Anterior cingulate cortex (tissue), 58 donors: ENCODE measurements around the gene CDH4.
A peak's percentile ranks its signal among the peaks of the same experiment; 100 is the strongest.

Experiments used
- DNase-seq, 58 donors: peaks; one replicate each; lab custom pipeline; 2025; lab: John Stamatoyannopoulos, UW

CDH4 gene

DNA sequence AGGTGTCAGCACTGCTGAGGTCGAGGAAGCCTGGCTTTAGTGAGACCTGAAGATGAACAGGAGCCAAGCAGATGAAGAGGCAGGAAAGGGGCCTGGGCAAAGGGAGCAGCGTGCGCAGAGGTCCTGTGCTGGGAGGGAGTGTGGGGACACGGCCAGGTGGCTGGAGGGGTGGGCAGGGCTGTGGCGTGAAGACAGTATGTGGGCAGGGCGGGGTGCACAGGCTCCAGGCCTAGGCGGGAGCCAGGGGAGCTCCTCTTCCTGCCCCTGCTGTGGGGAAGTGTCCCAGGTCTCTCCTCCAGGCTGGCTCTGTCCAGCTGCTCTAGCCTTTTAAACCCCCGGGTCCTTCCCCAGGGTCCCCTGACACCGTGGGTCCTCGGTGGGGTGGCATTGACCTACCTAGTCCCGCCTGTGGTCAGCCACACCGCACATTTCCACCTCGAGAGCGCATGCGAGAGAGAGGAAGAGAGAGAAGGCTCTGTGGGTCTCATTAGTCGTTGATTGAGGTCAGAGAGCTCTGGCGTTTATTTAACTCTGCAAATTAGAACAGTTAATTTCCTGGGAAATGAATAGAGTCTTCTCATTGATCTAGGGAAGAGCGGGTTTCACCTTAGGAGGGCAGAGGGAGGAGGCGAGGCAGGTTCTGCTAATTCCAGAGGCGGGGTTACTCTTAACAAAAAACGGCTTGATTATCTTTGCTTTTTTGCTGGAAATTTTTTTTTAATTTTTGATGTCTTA, 68.8 kb downstream of the CDH4 start:
- no peak for DNase-seq

DNA sequence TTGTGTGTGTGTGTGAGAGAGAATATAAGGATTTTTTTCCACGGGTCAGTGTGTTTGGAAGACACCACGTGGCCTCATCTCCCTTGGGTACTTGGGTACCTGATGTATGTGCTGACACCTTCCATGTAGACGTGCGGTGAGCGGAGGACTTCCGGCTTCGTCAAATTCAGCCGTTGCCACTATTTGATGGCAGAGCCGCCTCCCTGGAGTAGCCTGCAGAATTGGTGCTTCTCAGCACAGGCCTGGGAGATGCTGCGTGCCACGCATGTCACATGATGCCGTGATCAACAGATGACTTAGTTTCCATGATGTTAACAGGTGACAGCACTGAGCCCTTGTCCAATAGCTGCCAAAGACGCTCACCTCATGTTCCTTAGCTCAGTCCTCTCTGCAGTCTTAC, 69.4 kb downstream of the CDH4 start:
- DNase-seq, result no peak

DNA sequence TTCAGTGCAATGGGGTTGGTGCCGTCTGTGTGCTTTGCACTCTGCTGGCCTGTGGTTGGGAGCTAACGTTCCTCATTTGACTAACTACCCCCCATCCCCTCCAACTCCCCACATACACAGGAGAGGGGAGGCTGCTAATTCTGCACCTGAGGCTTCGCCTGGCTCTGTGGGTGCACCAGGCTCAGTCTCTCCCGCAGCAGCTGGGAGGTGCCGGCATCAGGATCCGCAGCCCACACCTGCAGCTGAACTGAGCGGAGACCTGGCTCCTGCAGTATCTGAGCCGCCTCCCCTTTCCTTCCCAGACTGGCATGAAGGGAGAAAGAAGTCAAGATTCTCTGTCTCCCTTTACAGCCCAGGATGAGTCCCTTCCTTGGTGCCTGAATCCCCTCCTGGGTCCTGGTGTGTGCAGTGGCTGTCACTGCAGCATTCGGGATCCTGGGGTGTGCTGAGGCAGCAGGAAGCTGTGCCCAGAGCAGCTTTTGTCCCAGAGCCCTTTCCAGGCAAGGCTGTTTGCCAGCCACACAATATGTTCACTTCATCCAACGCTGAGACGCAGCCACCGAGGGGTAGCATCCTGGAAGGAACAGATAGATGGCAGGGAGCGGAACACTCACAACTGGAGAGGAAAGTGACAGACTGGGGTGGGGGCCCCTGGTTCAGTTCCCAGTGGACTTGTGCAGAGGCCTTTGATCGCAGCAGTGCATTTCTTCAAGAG, 70.2 kb downstream of the CDH4 start:
- peak in 28 of 58 donors; percentile 3 to 64 (median 24) for DNase-seq

DNA sequence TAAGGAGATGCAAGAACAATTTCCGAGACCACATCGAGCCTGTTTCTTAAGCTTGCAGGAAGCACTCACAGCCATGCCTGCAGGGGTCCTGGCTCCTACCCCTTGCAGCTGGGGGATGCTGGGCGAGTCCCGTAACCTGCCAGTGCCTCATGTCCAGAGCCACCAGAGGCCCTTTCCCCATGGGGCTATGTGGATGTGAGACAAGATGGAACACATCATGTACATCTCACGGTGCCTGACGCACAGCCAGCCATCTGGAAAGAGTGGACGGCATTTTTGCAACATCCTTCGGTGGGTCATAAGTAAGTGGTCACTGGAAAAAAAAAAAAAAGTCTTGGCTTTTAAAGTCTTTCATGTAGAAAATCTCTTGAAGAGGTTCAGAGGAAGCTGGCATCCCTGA, 72.8 kb downstream of the CDH4 start:
- DNase-seq, result no peak

DNA sequence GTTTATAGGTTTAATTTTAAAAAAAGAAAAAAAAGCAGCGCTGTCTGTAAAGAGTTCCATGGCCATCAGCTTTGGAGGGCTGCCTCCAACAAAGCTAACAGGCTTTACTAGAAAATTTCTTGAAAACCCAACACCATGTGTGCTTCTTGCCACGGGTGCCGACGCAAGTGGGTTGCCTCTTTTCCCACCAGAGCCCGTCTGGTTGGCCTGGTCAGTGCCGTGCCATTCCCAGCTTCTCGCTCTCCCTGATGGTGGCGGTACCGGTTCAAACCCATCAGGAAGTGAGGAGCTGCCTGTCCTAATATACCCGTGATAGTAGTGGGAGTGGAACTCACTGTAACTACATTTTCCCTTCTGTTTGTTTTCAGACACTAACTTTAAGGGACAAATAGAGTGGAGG, 73.7 kb downstream of the CDH4 start:
- DNase-seq, result no peak

DNA sequence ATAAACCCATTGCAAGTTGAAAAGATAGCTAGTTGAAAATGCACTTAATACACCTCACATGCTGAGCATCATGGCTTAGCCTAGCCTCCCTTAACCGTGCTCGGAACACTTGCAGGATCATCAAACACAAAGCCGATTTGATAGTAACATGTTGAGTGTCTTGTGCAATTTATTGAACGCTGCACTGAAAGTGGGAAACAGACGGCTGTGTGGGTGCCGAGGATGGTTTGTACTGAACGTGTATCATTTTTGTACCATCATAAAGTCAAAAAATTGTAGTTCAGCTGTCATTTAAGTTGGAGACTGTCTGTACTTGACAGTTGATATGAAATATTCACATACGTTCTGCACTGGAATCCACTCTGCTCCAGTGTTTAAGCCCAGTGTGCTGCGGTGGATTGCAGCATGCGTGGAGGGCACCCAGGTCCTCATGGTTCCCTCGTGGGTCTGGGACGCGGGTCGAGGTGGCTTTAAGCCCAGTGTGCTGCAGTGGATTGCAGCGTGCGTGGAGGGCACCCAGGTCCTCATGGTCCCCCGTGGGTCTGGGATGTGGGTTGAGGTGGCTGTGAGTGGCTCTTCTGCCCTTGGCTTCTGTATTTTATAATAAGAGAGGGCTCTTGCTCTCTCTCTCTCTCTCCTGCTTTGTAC, 77.0 kb downstream of the CDH4 start:
- DNase-seq, result peak in 18 of 58 donors; percentile 2 to 63 (median 12)

DNA sequence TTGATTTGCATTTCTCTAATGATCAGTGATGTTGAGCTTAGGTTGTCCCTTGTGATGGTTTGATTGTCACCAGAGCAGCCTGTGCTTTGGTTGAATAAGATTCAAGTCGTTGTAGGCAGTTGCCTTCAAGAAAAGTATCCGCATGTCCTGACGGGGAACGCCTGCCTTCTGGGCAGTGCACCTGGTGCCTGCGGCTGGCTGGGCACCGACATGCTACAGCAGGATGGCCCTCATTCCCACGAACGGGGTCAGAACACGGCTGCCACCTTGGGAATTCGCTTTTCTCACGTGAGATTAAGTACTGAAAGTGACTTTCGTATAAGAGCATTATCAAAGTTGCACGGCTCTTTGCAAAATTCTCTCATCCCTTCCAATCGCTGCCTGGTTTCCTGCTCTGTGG, 78.4 kb downstream of the CDH4 start:
- no peak for DNase-seq

DNA sequence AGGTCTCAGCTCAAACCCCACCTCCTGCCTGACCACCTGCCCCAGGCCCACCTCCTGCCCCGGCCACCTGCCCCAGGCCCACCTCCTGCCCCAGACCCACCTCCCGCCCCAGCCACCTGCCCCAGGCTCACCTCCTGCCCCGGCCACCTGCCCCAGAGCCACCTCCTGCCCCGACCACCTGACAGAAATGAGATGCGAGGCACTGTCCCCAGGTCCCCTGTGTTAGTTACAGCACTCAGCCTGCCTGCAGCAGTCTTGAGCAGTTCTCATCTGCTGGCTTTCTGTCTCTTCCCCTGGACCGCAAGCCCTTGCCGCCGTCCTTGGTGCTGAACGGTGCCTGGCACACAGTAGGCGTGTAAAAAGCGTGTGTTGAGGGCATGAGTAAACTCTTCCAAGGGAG, 79.5 kb downstream of the CDH4 start:
- DNase-seq, result peak in 23 of 58 donors; percentile 1 to 31 (median 15)

DNA sequence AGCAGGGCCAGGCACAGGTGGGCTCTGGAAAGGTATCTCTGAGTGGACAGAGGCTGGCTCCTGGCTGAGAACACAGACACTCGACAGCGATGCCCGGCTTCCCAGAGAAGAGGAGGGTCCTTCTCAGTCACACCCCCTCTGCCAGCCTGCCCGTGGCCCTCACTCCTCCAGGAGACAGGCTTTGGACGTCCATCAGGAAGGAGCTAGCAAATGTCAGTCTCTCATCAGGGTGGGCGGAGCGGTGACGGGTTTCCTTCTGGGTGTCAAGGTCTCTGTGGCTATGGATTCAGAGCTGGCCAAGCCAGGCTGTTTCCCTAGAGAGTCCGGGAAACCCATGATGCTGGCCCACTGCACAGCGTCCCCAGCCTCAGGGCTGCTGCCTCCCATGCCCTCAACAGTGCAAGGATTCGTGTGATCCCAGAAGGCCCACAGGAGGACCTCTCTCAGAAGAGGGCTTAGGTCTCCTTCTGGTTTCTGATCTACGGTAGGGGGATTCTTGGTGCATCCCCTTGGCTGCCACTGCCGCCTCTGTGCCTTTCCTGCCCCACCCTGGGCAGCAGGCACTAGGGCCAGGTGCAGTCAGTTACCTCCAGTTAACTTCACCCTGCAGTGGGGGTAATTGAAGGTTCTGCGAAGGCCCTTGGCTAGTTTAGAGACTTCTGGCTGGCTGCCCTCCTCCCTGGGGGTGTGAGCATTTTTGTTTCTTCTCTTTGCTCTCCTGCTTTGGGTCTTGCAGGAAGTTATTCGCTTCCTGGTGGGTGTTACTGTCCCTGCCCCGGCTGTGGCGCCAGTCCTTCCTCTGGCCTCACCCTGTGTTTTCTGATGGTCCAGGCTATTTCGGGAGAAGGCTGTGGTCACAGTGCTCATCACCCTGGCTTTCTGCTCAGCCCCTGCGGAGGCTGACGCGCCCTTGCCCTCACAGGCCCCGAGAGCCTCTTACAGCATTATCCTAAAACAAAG, 80.2 kb downstream of the CDH4 start:
- no peak for DNase-seq

DNA sequence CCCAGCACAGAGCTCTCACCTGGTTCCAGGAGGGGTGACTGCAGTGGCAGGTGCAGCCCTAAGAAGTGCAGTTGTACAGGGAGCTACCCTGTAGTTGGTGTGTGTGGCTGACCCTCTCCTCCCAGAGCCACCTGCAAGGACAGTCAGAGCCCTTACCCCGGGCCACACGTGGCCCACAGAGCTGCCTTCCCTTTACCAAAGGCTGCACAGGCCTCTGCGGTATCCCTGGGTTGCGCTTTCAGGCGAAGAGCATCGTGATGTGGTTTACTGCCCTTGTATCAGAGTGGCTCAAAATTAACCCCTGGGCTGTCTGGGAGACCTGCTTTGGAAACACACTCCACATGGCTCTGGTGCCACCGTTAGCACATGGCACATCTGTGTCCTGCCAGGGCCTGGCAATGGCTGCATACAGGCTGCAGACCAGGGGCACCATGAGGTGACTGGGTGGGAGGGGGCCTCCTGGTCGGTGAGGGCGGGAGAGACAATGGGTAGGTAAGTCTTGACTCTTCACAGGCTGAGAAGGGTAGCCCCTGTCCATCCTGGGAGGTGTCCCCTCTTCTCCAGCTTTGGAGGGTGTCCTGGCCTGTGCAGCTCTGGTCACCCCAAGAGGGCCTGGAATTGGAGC, 81.5 kb downstream of the CDH4 start:
- DNase-seq, result no peak

DNA sequence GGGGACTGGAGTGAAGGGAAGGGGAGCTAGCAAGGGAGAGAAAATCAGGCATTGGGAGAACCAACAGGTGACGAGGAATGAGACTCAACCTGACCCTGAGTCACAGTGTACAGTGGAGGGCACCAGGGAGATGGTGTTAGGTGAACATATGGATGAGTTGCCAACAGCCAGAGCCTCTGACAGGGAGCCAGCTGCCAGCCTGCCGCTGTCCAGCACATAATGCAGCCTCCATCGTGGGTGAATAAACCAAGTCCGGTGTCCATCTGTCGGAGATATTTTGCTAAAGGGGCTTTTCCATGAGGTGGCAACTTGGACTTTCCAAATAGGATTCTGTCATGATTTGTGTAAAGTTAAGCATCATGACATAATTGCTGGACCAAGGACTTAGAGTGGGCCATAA, 88.1 kb downstream of the CDH4 start:
- no peak for DNase-seq

DNA sequence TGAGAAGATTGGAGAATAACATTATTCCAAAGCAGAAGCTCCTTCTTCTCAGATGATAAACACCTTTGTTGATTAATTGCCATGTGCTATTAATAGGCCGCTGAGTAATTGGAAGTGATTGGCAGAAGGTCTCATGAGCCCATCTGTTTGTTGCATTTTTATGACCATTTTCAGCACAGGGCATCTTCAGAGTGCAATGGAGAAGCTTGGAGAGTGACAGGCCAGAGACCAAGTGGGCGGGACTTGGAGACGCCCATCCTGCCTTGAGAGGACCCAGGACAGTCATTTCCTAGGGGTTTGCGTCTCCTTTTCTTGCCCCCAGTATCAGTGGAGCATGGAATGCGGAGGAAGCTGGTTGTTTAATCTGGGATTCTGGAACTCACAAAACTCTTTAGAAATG, 89.5 kb downstream of the CDH4 start:
- DNase-seq, result no peak

DNA sequence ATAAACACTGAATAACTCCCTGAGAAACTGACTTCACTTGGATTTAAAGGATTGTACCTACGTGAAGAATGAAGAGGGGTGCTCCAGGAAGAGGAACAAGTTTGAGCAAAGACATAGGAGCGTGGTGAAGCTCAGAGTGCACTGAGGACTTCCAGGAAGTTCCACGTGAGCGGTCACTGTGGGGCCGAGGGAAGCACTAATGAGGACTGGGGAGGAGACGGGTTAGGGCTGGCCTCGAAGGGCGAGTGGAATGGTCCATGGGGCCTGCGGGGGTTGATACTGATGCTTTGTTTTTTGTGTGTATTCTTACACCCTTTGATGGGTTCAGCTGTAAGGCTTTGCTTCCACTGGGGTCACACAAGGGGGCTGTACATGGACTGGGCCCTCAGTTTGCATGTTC, 91.9 kb downstream of the CDH4 start:
- DNase-seq, result no peak

DNA sequence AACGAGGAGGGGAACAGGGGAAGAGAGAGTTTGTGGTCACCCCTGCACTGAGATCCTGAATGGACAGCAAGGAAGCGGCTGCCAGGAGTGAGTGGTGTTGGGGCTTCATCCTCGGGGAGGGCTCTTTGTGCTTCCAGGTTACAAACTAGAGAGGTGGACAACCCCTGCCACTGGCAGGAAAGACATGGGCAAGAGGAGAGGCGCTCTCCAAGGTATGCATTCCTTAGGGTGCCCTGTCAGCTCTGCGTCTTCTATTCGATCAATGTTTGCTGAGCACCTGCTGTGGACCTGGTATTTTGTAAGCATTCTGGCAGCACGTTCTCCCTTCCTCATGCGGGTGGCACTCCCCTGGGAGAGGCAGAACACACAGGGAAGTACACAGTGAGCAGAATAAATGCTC, 93.6 kb downstream of the CDH4 start:
- no peak for DNase-seq

DNA sequence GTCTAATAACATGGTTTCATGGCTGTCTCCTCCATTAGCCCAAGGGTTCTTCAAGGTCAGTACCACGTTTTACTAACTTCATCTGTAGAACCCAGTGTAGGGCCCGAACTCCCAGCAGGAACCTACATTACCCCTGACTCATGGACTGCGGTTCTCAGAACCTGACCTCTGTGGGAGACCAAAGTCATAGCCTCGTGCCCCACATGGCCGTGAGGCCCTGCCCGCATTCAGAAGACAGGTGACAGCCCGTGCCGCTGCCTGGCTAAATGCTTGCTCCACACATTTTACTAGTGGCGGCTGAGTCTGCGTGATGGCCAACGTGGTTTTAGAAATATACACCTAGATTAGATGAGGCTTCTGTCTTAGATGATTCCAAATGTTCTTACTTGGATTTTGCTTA, 94.9 kb downstream of the CDH4 start:
- DNase-seq, result no peak

DNA sequence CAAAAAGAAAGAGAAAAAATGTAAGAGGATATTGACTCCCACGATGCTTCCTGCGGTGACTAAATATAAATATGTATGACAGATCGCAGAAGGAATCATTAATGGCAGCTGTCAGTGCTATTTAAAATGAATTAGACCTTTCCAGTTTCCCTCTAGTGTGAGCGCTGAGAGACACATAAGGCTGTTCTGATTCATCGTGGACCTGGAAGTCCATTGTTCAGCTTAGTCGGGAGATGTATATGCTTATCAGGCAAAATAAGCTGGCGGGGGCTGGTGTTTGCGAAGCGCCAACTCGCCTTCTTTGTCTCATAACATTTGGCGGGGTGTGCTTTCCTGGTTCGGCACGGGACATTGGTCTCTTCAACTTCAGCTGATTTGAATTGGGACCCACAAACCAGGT, 95.4 kb downstream of the CDH4 start:
- DNase-seq, result no peak

DNA sequence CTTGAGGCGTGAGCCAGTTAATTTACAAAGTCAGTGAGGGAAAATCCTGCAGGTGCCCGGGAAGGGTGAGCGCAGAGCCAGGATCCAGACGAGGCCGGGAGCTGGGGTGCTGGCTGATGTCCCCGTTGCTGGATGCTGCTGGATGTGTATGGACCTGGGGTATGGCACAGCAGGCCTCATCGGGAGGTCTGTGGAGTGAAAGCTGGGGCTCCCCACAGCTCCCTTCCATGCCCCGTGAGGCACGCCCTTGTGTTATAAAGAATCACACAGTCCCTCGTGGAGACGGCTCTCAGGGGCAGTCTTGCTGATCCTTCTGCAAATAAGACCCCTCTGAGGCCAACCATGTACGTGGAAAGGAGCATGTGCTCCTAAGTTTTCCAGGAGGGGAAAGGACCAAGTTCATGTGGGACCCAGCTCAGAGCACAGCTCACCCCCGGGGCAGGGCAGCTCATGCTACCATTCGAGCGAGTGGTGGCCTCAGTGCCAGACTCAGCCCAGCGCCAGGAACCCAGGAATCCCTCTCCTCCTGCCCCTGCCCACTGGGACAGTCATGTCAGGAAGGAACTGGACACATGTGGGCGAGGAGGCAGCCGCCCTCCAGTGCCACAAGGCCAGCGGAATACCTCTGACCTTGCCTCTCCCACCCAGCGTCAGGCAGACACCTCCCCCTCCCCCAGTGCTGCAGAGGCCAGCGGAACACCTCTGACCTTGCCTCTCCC, 97.5 kb downstream of the CDH4 start:
- DNase-seq, result no peak

DNA sequence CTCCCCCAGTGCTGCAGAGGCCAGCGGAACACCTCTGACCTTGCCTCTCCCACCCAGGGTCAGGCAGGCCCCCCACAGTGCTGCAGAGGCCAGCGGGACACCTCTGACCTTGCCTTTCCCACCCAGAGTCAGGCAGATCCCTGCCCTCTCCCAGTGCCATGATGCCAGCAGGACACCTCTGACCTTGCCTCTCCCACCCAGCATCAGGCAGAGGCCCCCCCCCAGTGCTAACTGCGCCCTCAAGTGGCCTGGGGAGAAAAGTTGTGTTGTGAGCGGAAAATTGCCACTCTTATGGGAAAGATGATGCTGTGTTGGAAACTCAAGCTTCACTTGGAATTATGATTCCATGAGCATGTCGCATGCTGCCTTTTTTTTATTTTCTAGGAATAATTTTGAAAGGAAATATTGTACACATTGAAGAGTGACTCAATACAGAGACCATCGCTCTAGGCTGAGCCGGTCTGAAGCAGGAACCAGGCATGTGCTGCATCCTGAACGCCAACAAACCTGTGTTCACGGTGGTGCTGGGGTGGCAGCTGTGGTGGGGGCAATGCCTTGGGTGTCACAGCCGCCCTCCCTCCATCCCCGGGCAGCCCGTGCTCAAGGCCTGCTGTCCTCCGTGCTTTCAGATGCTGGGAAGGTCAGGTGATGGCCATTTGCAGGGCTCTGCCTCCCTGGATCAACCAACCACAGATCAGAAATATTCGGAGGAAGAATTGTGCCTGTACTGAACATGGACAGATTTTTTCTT, 98.6 kb downstream of the CDH4 start:
- DNase-seq, result no peak
